Subcutaneous adipose tissue (tissue), 4 donors: Measurements from ENCODE around the gene FAM131A. TPM values are rescaled to one million over a fixed set of nuclear protein-coding genes. Genes with fewer than 3 reads are reported as not detected.

Source experiments
- total RNA-seq, 4 donors: library from RNA; depleted of rRNA; stranded (reverse); fragments of >200 nt; gene quantifications; one replicate each; pipeline ENCODE4 v1.1.0, GENCODE V29; 2016
- TF ChIP-seq, protein P1 (sequence below): fragments of 450-650 bp; IDR thresholded peaks from one replicate; pipeline ENCODE4 v1.5.1; 2016; ENCODE audit warnings: low read depth, mild to moderate bottlenecking, control low read depth, antibody characterized with exemption, moderate library complexity

FAM131A gene
- total RNA-seq, 4 donors from 2014 or later: 9.8 to 17.1 (median 13.8) TPM

DNA sequence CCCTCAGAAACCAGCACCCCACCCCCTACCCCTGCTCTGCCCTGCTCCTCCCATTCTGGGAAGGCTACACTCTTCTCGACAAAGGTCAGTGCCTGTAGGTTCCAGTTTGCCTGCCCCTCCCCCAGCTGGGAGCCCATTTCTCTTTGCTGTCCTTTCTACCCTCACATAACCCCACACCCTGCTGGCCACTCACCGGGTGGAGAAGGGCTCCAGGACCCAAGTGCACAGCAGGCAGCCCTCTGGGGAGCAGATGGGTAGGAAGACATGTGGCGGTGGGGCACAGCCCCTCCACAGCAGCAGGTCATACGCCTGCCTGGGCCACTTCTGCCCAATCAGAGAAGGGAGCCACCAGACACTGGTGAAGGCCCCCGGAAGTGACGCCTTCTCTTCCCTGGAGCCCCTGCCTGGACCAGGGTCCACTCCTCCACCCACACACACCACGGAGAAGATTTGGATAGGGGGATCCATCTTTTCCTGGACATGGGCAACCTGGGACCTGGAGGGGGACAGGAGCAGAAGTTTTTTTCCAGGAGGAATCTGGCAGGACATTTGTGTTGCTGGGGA, 40.6 kb downstream of the FAM131A start, which contains the start of gene THPO:
THPO (minus strand) TSS at position 326 of the 564 bp plus-strand sequence. CDS start 1,948 bp downstream, outside the sequence.
- TF ChIP-seq, protein P1, sequence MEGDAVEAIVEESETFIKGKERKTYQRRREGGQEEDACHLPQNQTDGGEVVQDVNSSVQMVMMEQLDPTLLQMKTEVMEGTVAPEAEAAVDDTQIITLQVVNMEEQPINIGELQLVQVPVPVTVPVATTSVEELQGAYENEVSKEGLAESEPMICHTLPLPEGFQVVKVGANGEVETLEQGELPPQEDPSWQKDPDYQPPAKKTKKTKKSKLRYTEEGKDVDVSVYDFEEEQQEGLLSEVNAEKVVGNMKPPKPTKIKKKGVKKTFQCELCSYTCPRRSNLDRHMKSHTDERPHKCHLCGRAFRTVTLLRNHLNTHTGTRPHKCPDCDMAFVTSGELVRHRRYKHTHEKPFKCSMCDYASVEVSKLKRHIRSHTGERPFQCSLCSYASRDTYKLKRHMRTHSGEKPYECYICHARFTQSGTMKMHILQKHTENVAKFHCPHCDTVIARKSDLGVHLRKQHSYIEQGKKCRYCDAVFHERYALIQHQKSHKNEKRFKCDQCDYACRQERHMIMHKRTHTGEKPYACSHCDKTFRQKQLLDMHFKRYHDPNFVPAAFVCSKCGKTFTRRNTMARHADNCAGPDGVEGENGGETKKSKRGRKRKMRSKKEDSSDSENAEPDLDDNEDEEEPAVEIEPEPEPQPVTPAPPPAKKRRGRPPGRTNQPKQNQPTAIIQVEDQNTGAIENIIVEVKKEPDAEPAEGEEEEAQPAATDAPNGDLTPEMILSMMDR: no peak

DNA sequence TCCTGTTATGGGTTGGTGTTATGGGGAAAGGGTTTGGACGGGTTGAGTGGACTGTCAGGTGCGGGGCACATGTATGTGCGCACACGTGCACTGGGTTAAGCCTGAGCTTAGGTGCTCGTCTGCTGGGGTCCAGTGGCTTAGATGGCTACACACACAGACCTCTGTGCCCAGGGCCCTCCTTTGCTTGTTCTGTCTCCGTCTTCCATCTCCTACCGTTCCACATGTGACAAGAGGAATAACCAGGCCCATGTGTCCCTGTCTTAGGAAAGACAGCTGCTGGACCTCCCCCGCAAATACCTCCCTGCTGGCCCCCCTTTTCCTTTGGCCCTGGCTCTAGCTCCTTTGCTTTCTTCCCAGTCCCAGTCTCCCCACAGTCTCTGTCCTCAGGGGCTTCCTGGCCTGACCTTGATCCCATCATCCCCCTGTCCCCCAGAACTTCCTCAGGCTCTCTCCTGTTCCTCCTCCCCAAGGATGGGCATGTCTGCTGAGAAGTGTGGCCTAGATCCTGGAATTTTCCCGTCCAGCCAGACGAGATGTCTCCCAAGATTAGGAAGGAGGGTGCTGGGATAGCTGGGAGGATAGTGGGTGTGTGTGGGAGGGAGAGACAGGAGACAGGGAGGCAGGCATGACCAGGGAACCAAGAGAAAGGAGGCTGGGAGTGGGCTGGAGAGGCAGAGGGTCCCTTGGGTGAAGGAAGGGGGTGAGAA, 41.4 kb downstream of the FAM131A start:
- TF ChIP-seq, protein P1: no peak

DNA sequence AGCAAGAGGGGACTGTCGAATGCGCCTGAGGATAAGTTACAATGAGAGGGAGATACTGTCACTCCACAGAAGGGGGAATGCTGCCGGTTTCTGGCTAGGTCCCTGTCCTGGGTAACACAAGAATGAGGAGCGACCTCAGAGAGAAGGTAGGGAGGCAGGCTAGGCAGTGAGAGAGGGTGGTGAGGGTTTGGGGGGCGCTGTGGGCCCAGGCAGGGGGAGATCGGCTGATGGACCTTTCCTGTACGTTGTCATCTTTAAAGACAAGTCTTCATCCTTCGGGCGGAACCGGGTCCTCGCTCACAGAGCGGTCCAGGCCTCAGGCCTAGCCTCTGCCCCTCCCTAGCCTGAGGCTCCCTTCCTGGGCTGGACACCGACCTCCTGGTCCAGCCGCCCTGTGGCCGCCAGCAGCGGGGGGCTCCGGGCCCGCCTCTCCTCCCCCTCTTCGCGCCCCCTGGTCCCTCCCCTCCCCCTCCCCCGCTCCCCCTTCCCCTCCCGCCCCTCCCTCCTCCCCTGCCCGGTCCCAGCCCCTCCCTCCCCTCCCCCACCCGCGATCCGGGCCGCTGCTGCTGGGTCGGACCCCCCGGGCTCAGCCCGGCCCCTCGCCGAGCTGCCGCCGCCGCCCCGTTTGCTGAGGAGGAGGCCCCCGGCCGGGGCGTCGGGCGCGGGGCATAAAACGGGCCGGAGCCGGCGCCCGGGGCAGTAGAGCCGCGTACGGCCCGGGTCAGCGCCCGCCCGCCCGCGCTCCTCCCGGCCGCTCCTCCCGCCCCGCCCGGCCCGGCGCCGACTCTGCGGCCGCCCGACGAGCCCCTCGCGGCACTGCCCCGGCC, 42.2 kb downstream of the FAM131A start, which contains the start of gene CHRD:
CHRD (plus strand) TSS at position 697 of the 827 bp plus-strand sequence. CDS start 265 bp downstream, outside the sequence.
- TF ChIP-seq, protein P1: no peak

- TF ChIP-seq, protein P1: no peak
These were observed 42.8 kb downstream of the FAM131A start for GRCh38 chr3:184380185-184380626.

- TF ChIP-seq, protein P1: no peak
These were observed 43.3 kb downstream of the FAM131A start for GRCh38 chr3:184380627-184381260.

DNA sequence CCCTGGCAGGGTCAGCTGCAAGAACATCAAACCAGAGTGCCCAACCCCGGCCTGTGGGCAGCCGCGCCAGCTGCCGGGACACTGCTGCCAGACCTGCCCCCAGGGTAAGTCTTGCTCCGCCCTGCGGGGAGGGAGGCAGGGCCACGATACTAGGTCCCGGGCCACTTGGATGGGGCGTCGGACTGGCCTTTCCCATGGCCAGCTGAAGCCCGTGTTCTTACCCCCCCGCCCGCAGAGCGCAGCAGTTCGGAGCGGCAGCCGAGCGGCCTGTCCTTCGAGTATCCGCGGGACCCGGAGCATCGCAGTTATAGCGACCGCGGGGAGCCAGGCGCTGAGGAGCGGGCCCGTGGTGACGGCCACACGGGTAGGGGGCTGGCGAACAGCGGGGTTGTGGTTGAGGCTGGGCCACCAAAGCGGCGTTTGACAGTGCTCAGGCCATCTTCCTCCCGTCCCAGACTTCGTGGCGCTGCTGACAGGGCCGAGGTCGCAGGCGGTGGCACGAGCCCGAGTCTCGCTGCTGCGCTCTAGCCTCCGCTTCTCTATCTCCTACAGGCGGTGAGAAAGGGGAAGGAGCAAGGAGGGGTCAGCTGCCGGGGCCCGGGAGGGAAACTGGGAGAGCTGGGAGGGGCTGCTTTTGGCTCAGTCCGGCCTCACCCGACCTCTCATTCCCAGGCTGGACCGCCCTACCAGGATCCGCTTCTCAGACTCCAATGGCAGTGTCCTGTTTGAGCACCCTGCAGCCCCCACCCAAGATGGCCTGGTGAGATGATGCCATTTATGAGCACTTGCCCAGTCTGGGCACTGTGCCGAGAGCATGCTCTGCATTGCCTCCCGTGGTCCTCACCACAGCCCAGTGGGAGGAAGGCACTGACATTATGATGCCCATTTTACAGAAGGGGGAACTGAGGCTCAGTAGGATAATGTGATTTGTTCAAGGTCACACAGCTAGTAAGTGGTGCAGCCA, 44.1 kb downstream of the FAM131A start:
- TF ChIP-seq, protein P1: no peak
